LNCAP (cell line): ENCODE measurements around the gene POU3F3.

Source experiments
- TF ChIP-seq, protein P1 (sequence below): fragments of 450-650 bp; IDR thresholded peaks from 2 replicates; pipeline ENCODE4 v1.5.1; 2017; ENCODE audit warnings: mild to moderate bottlenecking

The POU3F3 gene

DNA sequence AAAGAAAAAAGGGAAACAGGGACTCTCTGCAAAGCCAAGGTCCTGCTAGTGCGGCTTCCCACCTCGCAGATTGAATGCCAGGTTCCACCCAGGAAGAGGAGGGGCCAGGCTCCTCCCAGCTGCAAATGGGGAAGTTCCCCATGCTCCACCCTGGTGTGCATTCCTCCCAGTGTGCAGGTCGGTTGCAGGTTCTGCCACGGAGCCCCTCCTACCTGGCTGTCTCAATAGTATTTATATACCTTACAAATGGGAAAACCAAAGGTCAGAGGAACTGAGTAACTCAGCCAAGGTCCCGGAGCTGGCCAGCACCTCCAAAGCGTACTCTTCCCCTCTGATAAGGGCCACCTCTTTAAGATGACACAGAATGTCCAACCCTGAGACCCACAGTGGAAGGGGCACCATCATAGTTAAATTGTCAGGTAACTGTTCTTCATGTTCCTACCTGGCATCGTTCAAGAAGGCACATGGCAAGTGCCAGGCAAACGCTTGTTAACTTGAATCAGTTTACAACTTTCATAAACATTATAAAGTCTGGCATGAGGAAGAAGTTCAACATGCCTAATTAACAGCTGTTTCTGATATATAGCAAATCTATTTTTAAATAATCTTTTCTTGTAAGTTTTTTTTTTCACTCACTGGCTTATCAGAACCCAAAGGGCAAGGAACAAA, 35.5 kb downstream of the POU3F3 start:
- TF ChIP-seq, protein P1, sequence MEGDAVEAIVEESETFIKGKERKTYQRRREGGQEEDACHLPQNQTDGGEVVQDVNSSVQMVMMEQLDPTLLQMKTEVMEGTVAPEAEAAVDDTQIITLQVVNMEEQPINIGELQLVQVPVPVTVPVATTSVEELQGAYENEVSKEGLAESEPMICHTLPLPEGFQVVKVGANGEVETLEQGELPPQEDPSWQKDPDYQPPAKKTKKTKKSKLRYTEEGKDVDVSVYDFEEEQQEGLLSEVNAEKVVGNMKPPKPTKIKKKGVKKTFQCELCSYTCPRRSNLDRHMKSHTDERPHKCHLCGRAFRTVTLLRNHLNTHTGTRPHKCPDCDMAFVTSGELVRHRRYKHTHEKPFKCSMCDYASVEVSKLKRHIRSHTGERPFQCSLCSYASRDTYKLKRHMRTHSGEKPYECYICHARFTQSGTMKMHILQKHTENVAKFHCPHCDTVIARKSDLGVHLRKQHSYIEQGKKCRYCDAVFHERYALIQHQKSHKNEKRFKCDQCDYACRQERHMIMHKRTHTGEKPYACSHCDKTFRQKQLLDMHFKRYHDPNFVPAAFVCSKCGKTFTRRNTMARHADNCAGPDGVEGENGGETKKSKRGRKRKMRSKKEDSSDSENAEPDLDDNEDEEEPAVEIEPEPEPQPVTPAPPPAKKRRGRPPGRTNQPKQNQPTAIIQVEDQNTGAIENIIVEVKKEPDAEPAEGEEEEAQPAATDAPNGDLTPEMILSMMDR: no peak

DNA sequence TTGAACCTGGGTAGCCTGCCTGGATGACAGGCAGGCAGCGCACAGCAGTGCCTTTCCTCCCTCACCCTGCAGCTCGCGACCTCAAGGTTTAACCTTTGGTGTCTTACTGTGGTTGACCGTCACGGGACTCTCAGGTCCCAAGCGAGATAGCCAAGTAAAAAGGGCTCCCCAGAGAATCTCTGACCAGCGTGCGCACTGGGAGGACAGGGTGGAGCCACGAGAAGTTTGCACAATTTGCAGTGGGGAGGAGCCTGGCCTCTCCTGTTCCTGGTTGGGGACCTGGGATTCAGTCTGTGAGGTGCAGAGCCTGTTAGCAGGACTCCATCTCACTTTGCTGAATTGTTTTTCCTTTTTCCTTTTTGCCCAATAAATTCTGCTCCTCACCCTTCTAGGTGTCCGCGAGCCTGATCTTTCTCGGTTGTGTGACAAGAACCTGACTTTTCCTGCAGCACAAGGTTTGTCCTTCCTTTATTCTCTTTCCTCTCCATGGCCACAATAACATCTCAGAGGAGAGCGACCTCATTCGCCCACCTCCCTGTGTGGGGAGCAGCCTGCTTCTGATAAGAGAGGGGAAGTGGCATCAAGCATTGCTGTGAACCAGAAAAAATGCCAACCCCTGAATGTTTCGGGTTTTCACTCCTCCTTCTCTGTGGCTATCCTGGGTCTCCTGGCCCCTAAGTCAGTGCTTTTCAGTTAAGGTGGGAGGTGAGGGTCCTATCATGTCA, 36.2 kb downstream of the POU3F3 start:
- TF ChIP-seq, protein P1: no peak

DNA sequence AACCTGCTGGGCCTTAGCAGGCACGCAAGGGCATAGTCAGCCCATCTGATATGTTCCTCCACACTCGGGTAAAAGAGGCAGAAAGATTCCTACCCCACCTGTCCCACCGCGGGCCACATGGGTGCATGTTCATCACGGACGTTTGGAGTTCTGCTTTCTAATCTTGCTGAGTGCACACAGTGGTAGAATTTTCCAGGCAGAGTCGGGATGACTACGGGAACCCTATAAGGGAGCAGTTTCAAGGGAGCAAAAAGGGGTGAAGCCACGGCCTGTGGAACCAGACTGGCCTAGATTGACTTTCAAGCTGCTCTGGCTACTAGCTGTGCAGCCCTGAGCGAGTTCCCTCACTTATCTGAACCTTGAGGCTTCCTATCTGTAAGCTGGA, 36.8 kb downstream of the POU3F3 start:
- TF ChIP-seq, protein P1: no peak

DNA sequence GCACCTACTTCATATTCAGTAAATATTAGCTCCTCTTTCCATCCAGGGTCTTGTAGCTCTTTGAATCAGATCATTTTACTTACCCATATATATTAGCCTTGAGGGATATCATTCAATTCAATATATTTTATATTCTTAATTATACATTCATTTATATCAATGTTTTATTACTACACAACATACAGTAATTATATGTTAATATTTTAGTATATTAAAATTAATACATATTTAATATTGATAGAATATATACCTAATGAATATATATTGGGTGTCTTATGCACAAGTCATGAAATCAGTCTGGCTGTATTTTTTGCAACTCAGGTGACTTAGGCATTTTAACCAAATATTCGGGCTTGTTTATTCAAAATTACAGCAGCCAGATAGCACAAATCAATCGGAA, 37.2 kb downstream of the POU3F3 start:
- TF ChIP-seq, protein P1: no peak

DNA sequence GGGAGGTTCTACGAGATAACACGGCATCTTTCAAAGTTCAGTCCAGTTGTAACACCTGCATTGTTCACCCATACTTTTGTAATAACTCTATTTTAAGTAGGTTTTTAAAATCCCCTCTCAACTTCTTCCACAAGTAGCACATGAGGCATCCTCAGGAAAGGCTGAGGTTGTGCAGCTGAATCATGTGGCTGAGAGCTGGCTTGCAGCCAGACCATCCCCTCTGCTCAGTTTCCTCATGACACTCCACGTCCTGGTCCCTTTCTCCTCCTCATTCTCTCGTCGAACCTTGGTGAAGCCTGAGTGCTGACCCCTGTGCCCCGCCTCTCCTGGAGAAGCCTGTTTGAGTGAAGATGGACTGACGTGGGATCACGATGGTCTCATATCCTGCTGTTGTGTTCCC, 42.5 kb downstream of the POU3F3 start:
- TF ChIP-seq, protein P1: no peak

DNA sequence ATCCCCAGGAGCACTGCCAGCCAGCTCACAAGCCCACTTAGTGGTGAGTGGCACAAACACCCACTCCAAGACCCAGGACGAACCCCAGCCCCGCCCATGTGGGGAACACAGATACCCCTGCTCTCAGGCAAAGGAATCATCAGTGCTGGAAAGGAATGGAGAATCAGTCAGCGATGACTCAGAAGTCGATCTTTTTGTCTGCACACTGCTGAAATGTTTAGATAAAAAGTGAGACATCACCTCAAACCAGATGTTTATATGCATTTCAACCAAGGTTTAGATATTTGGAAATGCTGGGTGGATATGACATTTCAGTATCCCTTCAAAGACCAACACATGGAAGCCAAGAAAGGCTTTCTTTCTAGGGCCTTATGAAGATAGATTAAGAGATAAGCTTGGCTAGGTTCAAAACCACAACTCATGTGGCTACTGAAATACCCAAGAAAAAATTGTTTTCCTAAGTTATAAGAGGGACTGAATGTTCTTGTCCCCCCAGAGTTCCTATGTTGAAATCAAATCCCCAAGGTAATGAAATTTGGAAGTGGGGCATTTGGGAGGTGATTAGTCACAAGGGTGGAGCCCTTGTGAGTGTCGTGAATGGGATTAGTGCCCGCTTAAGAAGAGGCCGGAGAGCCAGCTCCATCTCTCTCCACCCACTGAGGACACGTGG, 43.7 kb downstream of the POU3F3 start:
- TF ChIP-seq, protein P1: no peak

DNA sequence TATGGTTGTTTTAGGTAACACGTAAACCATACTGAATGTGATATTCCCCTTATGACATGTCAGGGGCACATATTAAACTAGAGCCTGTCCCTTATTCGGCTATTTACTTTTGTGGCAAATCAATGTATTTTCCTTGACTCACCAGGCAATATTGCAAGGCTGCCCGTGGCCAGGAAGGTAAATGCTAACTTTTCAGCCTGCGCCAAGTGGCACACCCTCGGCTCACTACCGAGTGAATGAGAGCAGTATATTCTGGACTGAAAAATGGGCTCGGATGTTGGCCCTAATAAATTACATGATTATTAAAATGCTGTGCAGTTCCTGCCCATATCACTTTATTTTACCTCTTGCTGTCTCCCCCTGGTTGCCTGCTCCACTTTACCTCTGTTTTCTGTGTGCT, 46.7 kb downstream of the POU3F3 start:
- TF ChIP-seq, protein P1: no peak
